Activated CD8-positive, alpha-beta T cell treated with anti-CD3 and anti-CD28 coated beads, Interleukin-2, amount 10 ng/mL, durations not matched to agents 7 days and 5 days (primary cell): ENCODE measurements around the gene DRAP1. TPM values are rescaled to one million over a fixed set of nuclear protein-coding genes. Genes with fewer than 3 reads are reported as not detected.
"Not testable (repeated sequence)": the region's sequence is repeated elsewhere in the genome, so short reads cannot be mapped to it uniquely, and the experiment has no call there.

Source experiments
- ATAC-seq: fragments of 150-1000 bp; cut with Tn5 transposase; one replicate; pipeline ENCODE4 v1.10.0; 2021; ENCODE audit warnings: moderate library complexity
- CTCF ChIA-PET: fragments of 350-600 bp; sonication (Branson Sonifier 250); formaldehyde crosslinking; loops from one replicate; lab custom pipeline; 2021; ENCODE audit warnings: antibody characterized with exemption; lab: Charles Lee
- POLR2A ChIA-PET: fragments of 350-600 bp; sonication (Branson Sonifier 250); formaldehyde crosslinking; loops from one replicate; lab custom pipeline; 2021; ENCODE audit warnings: antibody characterized with exemption; lab: Charles Lee
- DNase-seq: peaks from one replicate; pipeline ENCODE4 v3.0.0-alpha.2; 2020
- H3K27ac Mint-ChIP-seq: one replicate; pipeline ENCODE4 v1.8.0; 2021; ENCODE audit warnings: mild to moderate bottlenecking, mixed read lengths
- H3K27me3 Mint-ChIP-seq: one replicate; pipeline ENCODE4 v1.8.0; 2021; ENCODE audit warnings: low read depth, mixed read lengths
- H3K36me3 Mint-ChIP-seq: one replicate; pipeline ENCODE4 v1.8.0; 2021; ENCODE audit warnings: low read depth, mixed read lengths
- H3K4me1 Mint-ChIP-seq: one replicate; pipeline ENCODE4 v1.8.0; 2021; ENCODE audit warnings: low read depth, mixed read lengths
- H3K4me3 Mint-ChIP-seq: one replicate; pipeline ENCODE4 v1.8.0; 2021; ENCODE audit warnings: mild to moderate bottlenecking, mixed read lengths
- H3K9me3 Mint-ChIP-seq: one replicate; pipeline ENCODE4 v1.8.0; 2022; ENCODE audit warnings: mixed read lengths; ENCODE audit not compliant: insufficient read depth
- total RNA-seq, 2 experiments: library from RNA; stranded (reverse); gene quantifications; one replicate each; pipeline ENCODE4 v1.2.3, GENCODE V29; 2021

DRAP1 gene
- total RNA-seq, 2 experiments from 2014 or later, result 219 to 240 TPM

GRCh38 chr11:65947133-65947532 lies 27.9 kb downstream of the DRAP1 start:
- H3K4me1 Mint-ChIP-seq, result no peaks in the 10 kb centered on the region
- ChIA-PET CTCF (no interaction called here), POLR2A (no interaction called here)
- H3K9me3 Mint-ChIP-seq, result no peaks in the 10 kb centered on the region
- H3K27ac Mint-ChIP-seq, result no peak overlapping the region
- H3K36me3 Mint-ChIP-seq, result no peaks in the 10 kb centered on the region
- DNase-seq (no peak), ATAC-seq (no peak)
- peaks cover 9% of the 10 kb centered on the region for H3K27me3 Mint-ChIP-seq
- no peak overlapping the region for H3K4me3 Mint-ChIP-seq

GRCh38 chr11:65947603-65948125 lies 28.4 kb downstream of the DRAP1 start:
- Mint-ChIP-seq H3K27me3 (peaks cover 10% of the 10 kb centered on the region), H3K27ac (no peak overlapping the region), H3K4me1 (no peaks in the 10 kb centered on the region), H3K4me3 (no peak overlapping the region), H3K9me3 (no peaks in the 10 kb centered on the region), H3K36me3 (no peaks in the 10 kb centered on the region)
- ChIA-PET CTCF (interaction anchor here (1.2 to 1.3 kb wide), 3 partner anchors 11 to 59 kb away, joined by 4 to 6 read pairs (median 4); partner anchors contain the start of gene FIBP), POLR2A (no interaction called here)
- ATAC-seq, result no peak
- DNase-seq, result no peak

- H3K36me3 Mint-ChIP-seq, H3K4me1 Mint-ChIP-seq, H3K27ac Mint-ChIP-seq, H3K4me3 Mint-ChIP-seq, H3K9me3 Mint-ChIP-seq, ATAC-seq, POLR2A ChIA-PET, CTCF ChIA-PET, DNase-seq: not testable (repeated sequence)
- H3K27me3 Mint-ChIP-seq, result peaks cover 10% of the 10 kb centered on the region
These were observed 31.5 kb downstream of the DRAP1 start for GRCh38 chr11:65950711-65951110.

- DNase-seq, H3K36me3 Mint-ChIP-seq, H3K4me1 Mint-ChIP-seq, H3K9me3 Mint-ChIP-seq, H3K4me3 Mint-ChIP-seq, H3K27ac Mint-ChIP-seq, ATAC-seq: not testable (repeated sequence)
- POLR2A ChIA-PET, result interaction anchor here (0.6 to 1.4 kb wide), 4 partner anchors 24 to 98 kb away, joined by 3 to 5 read pairs (median 4); partner anchors contain the start of gene BANF1
- peaks cover 10% of the 10 kb centered on the region for H3K27me3 Mint-ChIP-seq
- CTCF ChIA-PET, result interaction anchor here (1.2 kb wide), 1 partner anchor 20 kb away, joined by 4 read pairs; no protein-coding TSS in a partner anchor
These were observed 32.4 kb downstream of the DRAP1 start for GRCh38 chr11:65951641-65952040.

GRCh38 chr11:65952052-65952521 lies 32.9 kb downstream of the DRAP1 start:
- no peaks in the 10 kb centered on the region for H3K36me3 Mint-ChIP-seq
- DNase-seq (no peak), ATAC-seq (no peak)
- POLR2A ChIA-PET, result interaction anchor here (0.7 to 1.4 kb wide), 3 partner anchors 24 to 98 kb away, joined by 3 to 5 read pairs (median 3); no protein-coding TSS in a partner anchor
- H3K4me1 Mint-ChIP-seq, result peaks cover 10% of the 10 kb centered on the region
- H3K27me3 Mint-ChIP-seq, result peaks cover 10% of the 10 kb centered on the region
- H3K9me3 Mint-ChIP-seq, result no peaks in the 10 kb centered on the region
- no peak overlapping the region for H3K4me3 Mint-ChIP-seq
- H3K27ac Mint-ChIP-seq, result no peak overlapping the region
- CTCF ChIA-PET, result interaction anchor here (1.2 kb wide), 1 partner anchor 20 kb away, joined by 4 read pairs; no protein-coding TSS in a partner anchor

GRCh38 chr11:65953471-65953870 lies 34.2 kb downstream of the DRAP1 start:
- ChIA-PET CTCF (no interaction called here), POLR2A (interaction anchor here (1.0 kb wide), 1 partner anchor 54 kb away, joined by 3 read pairs; the partner anchor contains the start of gene FOSL1)
- Mint-ChIP-seq H3K27me3 (peaks cover 7% of the 10 kb centered on the region), H3K27ac (no peak overlapping the region), H3K4me1 (peaks cover 22% of the 10 kb centered on the region), H3K4me3 (no peak overlapping the region), H3K36me3 (no peaks in the 10 kb centered on the region), H3K9me3 (no peaks in the 10 kb centered on the region)
- DNase-seq (no peak), ATAC-seq (no peak)

GRCh38 chr11:65954771-65955170 lies 35.5 kb downstream of the DRAP1 start:
- H3K36me3 Mint-ChIP-seq, result no peaks in the 10 kb centered on the region
- no peak overlapping the region for H3K4me3 Mint-ChIP-seq
- ChIA-PET POLR2A (interaction anchor here (1.4 kb wide), 1 partner anchor 52 kb away, joined by 4 read pairs; no protein-coding TSS in a partner anchor), CTCF (interaction anchor here (1.1 to 1.4 kb wide), 3 partner anchors 23 to 67 kb away, joined by 3 to 7 read pairs (median 6); partner anchors contain the start of gene FIBP)
- H3K4me1 Mint-ChIP-seq, result peaks cover 24% of the 10 kb centered on the region
- no peak overlapping the region for H3K27ac Mint-ChIP-seq
- no peak for DNase-seq
- no peaks in the 10 kb centered on the region for H3K9me3 Mint-ChIP-seq
- H3K27me3 Mint-ChIP-seq, result peaks cover 5% of the 10 kb centered on the region
- no peak for ATAC-seq

GRCh38 chr11:65958291-65958690 lies 39.1 kb downstream of the DRAP1 start:
- peaks cover 11% of the 10 kb centered on the region for H3K36me3 Mint-ChIP-seq
- no peaks in the 10 kb centered on the region for H3K9me3 Mint-ChIP-seq
- CTCF ChIA-PET, result interaction anchor here (0.7 to 6.0 kb wide), 5 partner anchors 30 to 98 kb away, joined by 3 to 35 read pairs (median 4); partner anchors contain the start of genes CCDC85B, FIBP and MUS81
- H3K27ac Mint-ChIP-seq, result peak overlapping the region; percentile 32
- H3K4me1 Mint-ChIP-seq, result peaks cover 48% of the 10 kb centered on the region
- DNase-seq (no peak), ATAC-seq (no peak)
- no peaks in the 10 kb centered on the region for H3K27me3 Mint-ChIP-seq
- no peak overlapping the region for H3K4me3 Mint-ChIP-seq
- POLR2A ChIA-PET, result interaction anchor here (0.5 to 0.8 kb wide), 2 partner anchors 68 to 1099 kb away, joined by 3 read pairs; partner anchors contain the start of gene CCDC85B

GRCh38 chr11:65958774-65959420 lies 39.7 kb downstream of the DRAP1 start:
- peaks cover 15% of the 10 kb centered on the region for H3K36me3 Mint-ChIP-seq
- peaks cover 53% of the 10 kb centered on the region for H3K4me1 Mint-ChIP-seq
- no peak overlapping the region for H3K4me3 Mint-ChIP-seq
- DNase-seq (no peak), ATAC-seq (no peak)
- no peaks in the 10 kb centered on the region for H3K27me3 Mint-ChIP-seq
- no peak overlapping the region for H3K27ac Mint-ChIP-seq
- POLR2A ChIA-PET, result interaction anchor here (0.8 to 1.1 kb wide), 2 partner anchors 30 to 68 kb away, joined by 3 read pairs; partner anchors contain the start of gene CCDC85B
- no peaks in the 10 kb centered on the region for H3K9me3 Mint-ChIP-seq
- CTCF ChIA-PET, result interaction anchor here (0.7 to 6.0 kb wide), 5 partner anchors 30 to 99 kb away, joined by 3 to 35 read pairs (median 4); partner anchors contain the start of genes CCDC85B, FIBP and MUS81

- no peaks in the 10 kb centered on the region for H3K27me3 Mint-ChIP-seq
- peak; percentile 2 for ATAC-seq
- H3K4me1 Mint-ChIP-seq, result peaks cover 60% of the 10 kb centered on the region
- POLR2A ChIA-PET, result interaction anchor here (0.9 to 2.0 kb wide), 5 partner anchors 20 to 72 kb away, joined by 3 to 10 read pairs (median 3); partner anchors contain the start of genes CCDC85B and FIBP
- no peak for DNase-seq
- H3K4me3 Mint-ChIP-seq, result peak overlapping the region; percentile 94
- H3K36me3 Mint-ChIP-seq, result peaks cover 30% of the 10 kb centered on the region
- peak overlapping the region; percentile 95 for H3K27ac Mint-ChIP-seq
- H3K9me3 Mint-ChIP-seq, result no peaks in the 10 kb centered on the region
- CTCF ChIA-PET, result interaction anchor here (1.1 to 6.0 kb wide), 5 partner anchors 29 to 181 kb away, joined by 3 to 35 read pairs (median 4); partner anchors contain the start of genes CCDC85B and MUS81
These were observed 41.6 kb downstream of the DRAP1 start for GRCh38 chr11:65960824-65961266.
